HT1080 (cell line): ENCODE results near the gene NOP58. TPM values are rescaled to one million over a fixed set of nuclear protein-coding genes. Genes with fewer than 3 reads are reported as not detected.
A peak's percentile ranks its signal among the peaks of the same experiment; 100 is the strongest.
"Not testable (repeated sequence)": the region's sequence is repeated elsewhere in the genome, so short reads cannot be mapped to it uniquely, and the experiment has no call there.

Experiments used
- DNase-seq: peaks from one replicate; pipeline ENCODE4 v3.0.0-alpha.2; 2015; ENCODE audit warnings: low read depth
- polyA plus RNA-seq, 2 experiments: library from polyadenylated mRNA; depleted of rRNA; stranded (reverse); fragments of >200 nt; gene quantifications; 2 replicates each; pipeline ENCODE4 v1.2.3, GENCODE V29; 2015
- total RNA-seq: library from RNA; depleted of rRNA; stranded (reverse); fragments of >200 nt; shearing (Covaris generic); gene quantifications from 2 replicates; pipeline ENCODE4 v1.2.3, GENCODE V29; 2014; rRNA removed

Gene NOP58
- total RNA-seq = 115 and 116 TPM in 2 replicates
- 99.5 and 118 TPM in 2 replicates for polyA plus RNA-seq (2015; cell fraction: cytosol; rRNA removed)
- polyA plus RNA-seq (2015; cell fraction: nucleus; rRNA removed) = 289 and 298 TPM in 2 replicates

- peak; percentile 92 for DNase-seq
Measured at GRCh38 chr2:202265467-202266277, at the start of gene NOP58. Gene NOP58, plus strand, starts transcription at chr2:202265763. Its CDS starts 179 bp downstream, at chr2:202265942.

GRCh38 chr2:202221873-202222272, 43.7 kb upstream of the NOP58 start:
- DNase-seq = no peak

GRCh38 chr2:202237787-202238233, 27.8 kb upstream of the NOP58 start:
- peak; percentile 53 for DNase-seq

DNA sequence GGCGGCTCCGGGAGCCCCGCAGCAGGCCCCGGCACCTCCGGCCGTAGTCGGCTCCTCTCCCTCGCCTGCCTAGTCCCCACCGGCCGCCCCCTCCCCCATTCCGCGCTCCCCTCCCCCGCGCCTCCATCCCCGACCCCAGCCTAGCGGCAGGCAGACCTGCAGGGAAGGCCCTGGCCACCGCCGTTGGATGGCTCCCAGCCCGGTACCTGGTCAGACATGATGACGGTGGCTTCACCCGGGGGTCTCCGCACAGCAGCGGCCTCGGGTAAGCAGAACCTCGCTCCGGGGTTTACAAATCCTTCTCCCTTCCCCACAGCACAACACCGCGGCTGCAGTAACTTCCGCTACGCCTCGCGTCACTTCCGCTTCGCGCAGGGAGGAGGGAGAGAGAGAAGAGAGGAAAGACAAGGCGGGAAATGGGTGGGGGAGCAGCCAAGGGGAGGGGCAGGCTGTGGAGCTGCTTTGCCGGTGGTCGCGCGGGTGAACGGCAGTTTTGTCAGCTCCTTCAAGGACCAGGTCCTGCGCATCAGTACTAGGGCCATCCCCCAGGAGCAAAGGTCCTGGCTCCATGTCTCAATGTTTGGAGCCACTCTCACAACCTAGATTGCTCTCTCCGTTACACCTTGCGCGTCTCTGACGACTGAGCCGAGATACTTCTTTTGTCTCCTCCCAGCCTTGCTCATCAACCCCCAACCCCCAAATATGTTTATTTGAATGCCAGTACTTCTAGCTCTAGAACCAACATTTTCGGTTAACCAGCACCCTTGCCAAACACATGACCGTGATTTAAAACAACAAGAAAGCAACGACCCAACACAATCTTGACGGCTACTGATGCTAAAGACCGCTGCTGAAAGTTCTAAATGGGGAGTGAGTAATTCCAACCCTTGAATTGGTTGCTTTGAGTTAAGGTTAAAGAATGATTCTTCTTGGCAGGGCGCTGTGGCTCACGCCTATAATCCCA, 27.0 kb upstream of the NOP58 start, which contains the start of gene SUMO1:
TSS of gene SUMO1 (minus strand) at position 364 of the 964 bp plus-strand sequence. CDS start at position 218, 146 bp downstream.
- DNase-seq = peak; percentile 88

DNA sequence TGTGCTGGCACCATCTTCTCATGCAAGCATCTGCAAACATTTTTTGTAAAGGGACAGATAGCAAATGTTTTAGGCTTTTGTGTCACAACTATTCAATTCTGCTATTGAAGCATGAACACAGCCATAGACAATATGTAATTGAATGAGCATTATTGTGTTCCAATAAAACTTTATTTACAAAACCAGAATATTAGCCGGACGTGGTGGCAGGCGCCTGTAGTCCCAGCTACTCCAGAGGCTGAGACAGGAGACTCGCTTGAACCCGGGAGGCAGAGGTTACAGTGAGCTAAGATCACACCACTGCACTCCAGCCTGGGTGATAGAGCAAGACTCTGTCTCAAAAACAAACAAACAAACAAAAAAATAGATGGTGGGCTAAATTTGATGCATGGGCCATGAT, 17.9 kb upstream of the NOP58 start:
- not testable (repeated sequence) for DNase-seq

DNA sequence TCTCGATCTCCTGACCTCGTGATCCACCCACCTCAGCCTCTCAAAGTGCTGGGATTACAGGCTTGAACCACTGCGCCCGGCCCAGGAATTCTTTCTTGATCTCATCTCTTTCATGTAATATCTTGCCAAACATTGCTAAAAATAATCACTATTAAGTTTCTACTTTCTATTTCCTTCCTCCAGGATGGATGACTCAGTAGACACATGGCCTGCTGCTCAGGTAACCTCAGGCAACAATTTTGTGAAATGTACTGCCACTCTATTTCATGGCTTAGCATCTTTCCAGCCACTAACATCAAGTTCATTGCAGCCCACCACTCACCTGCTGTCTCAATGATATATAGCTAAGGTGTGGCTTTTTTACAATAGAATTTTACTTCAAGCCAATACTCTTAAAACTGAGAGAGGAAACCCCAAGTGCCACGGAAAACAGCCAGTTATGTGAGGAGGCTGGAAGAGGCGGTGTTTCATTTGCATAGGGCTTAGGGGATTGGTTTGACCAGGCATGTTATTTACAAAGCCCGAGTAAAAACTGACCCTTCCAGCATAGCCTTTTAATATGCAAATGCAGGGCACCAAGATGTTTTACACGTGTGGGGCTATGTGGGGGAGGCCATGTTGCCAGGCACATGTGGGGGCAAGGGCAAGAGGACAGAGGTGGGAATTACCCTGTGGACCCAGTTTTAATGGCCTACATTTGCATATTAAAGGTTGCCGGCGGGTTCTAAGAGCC, 15.9 kb upstream of the NOP58 start:
- peak; percentile 68 for DNase-seq

DNA sequence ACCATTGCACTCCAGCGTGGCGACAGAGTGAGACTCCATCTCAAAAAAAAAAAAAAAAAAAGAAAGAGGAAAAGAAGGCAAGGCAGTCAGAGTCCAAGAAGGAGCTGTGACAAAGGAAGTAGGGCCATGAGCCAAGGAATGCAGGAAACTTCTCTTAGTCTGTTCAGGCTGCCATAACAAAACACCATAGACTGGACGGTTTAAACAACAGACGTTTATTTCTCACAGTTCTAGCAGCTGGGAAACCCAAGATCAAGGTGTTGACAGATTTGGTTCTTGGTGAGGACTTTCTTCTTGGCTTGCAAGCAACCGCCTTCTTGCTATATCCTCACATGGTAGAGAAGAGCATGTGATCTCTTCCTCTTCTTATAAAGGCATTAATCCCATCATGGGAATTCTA, 14.1 kb upstream of the NOP58 start:
- DNase-seq = no peak

GRCh38 chr2:202261531-202261930, 4.0 kb upstream of the NOP58 start:
- DNase-seq = no peak

DNA sequence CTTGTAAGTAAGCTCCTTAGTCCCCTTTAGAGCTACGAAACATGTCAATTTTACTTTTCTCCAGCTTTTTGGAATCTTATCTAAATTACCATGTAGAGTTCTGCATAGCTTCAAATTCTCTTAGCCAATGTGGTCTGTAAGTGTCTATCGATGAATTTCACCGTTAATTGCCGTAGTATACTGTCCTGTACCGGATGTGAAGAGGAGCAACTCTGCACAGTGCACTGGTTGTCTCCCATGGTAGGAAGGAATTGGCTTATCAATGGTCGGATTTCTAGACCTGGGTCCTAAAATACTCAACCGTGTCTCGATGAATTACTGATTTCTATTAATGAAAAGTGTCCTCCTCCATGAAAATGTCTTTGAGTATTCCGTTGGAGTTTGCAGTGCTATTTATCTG, 1.9 kb downstream of the NOP58 start:
- no peak for DNase-seq

DNA sequence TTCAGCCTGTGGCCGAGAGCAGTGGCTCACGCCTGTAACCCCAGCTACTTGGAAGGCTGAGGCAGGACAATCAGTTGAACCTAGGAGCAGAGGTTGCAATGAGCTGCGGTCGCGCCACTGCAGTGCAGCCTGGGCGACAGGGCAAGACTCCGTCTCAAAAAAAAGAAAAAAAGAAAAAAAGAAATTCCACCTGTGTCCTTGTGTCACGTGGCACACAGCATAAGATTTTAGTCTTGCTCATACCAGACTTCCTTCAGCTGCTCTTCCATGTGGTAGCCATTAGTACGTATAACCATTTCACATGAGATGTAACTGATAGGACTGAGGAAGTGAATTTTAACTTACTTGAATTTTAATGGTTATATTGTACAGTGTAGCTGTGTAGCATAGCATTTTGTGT, 4.0 kb downstream of the NOP58 start:
- DNase-seq = no peak

DNA sequence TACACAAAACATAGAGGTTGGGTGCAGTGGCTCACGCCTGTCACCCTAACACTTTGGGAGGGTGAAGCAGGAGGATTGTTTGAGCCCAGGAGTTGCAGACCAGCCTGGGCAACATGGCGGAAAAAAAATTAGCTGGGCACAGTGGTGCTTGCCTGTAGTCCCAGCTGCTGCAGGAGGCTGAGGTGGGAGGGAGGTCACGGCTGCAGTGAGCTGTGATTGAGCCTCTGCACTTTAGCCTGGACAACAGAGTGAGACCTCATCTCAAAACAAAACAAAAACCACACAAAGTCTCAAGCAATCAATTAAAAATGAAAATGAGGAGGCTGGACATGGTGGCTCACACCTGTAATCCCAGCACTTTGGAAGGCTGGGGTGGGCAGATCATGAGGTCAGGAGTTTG, 4.9 kb downstream of the NOP58 start:
- DNase-seq = no peak

DNA sequence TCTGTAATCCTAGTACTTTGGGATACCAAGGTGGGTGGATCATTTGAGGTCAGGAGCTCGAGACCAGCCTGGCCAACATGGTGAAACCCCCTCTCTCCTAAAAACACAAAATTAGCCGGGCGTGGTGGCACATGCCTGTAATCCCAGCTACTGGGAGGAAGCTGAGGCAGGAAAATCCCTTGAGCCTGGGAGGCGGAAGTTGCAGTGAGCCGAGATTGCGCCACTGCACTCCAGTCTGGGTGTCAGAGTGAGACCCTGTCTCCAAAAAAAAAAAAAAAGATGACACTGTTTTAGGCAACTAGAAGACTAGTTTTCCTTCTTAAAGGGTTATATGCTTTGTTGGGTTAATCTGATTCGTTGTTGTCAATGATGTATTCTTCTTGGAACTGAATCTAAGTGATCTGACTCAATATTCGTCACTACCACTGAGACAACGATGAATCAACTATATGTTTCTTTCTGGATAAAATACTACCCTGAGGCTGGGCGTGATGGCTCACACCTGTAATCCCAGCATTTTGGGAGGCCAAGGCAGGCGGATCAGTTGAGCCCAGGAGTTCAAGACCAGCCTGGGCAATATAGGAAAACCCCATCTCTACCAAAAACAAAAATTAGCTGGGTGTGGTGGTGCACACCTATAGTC, 10.6 kb downstream of the NOP58 start:
- peak; percentile 91 for DNase-seq

- peak; percentile 57 for DNase-seq
Measured at GRCh38 chr2:202278036-202278760, 12.6 kb downstream of the NOP58 start.

DNA sequence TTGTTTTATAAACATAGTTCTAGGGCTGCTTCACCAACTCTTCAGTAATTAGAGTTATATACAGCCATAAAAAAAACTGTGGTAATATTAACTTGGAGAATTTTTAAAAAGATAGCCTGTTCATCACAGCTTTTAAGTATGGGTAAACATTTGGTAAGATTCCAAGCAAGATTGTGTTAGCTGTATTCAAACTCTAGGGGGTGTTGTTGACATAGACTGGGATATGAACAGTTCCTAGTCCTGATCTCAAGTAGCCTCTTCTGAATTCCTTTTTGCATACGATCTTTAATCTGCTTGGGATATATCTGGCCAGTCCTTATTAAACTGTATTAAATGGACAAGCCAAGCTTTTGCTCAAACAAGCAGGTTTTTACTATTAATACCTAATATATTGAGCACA, 13.4 kb downstream of the NOP58 start:
- DNase-seq = no peak

DNA sequence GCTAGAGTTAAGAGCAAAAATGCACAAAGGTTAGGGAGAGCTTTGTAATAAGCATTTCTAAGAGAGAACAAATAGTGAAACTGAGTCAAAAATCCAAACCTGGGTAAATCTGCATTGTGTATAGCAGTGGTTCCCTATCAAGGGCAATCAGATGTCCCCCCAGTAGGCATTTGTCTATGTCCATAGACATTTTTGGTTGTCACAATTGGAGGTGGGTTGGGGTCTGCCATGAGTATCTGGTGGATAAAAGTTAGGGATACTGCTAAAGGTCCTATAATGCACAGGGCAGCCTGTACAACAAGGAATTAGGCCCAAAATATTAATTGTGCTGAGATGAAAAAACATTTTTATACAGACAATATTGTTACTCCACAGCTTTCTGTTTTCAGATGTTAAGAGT, 21.0 kb downstream of the NOP58 start:
- no peak for DNase-seq

- DNase-seq = no peak
Measured at GRCh38 chr2:202289394-202290204, 24.0 kb downstream of the NOP58 start.

DNA sequence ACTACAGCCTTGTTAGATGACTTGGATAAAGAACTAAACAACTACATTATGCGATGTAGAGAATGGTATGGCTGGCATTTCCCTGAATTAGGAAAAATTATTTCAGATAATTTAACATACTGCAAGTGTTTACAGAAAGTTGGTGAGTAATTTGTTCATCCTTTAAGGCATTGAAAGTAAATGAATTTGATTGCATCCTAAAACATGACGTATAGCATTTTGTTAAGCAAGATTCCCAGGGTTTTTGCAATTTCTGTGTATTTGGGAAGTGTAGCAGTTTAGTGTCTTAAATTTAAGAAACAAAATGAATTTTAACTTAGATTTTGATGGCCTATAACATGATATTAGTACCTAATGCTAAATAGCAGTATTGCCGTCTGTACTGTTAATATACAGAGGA, 24.8 kb downstream of the NOP58 start:
- DNase-seq = no peak

GRCh38 chr2:202290970-202291369, 25.4 kb downstream of the NOP58 start:
- no peak for DNase-seq

- no peak for DNase-seq
Measured at GRCh38 chr2:202299712-202300111, 34.1 kb downstream of the NOP58 start.
